ENCODE measurements around the gene KIAA1671. TPM values are rescaled to one million over a fixed set of nuclear protein-coding genes. Genes with fewer than 3 reads are reported as not detected.
"Not testable (repeated sequence)": the region's sequence is repeated elsewhere in the genome, so short reads cannot be mapped to it uniquely, and the experiment has no call there.

The KIAA1671 gene
- total RNA-seq, 1 donor from 2014 or later = 14.5 TPM

DNA sequence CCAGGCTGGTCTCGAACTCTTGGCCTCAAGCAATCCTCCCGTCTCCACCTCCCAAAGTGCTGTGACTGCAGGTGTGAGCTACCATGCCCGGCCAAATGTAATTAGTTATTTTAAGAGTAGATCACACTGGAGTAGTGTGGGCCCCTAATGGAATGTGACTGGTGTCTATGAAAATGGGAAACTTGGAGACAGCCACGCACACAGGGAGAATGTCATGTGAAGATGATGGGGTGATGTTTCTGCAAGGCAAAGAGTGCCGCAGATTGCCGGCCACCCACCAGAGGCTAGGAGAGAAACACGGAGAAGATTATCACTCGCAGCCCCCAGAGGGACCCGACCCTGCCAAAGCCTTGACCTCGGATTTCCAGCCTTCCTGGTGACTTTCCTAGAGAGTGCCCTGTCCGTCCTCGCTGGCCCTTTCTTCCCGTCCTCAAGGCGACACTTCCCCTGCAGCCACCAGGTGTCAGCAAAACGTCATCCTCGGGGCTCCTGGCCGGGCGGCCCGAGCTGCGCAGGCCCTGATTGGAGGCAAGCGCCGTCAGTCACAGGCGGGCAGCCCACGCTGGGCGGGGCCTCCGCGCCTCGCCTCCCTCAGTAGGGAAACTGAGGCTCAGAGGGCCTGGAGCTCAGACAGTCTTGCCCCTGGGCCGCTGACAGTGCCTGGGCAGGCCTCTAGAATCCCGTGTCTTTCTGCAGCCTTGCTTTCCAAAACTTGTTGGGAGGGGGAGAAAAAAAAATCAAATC, 283.2 kb downstream of the KIAA1671 start:
- H3K36me3 Mint-ChIP-seq (ENCODE audit: low read depth) = no peaks in the 10 kb centered on the region
- peaks cover 9% of the 10 kb centered on the region for H3K4me1 Mint-ChIP-seq
- peak; percentile 89 for DNase-seq (ENCODE audit: low read depth, low spot score)
- no peaks in the 10 kb centered on the region for H3K9me3 Mint-ChIP-seq
- peaks cover 28% of the 10 kb centered on the region for H3K27me3 Mint-ChIP-seq (ENCODE audit: low read depth)
- H3K27ac Mint-ChIP-seq (ENCODE audit: unreplicated experiment) = no peak overlapping the region
- H3K4me3 Mint-ChIP-seq = no peak overlapping the region
- TF ChIP-seq CTCF (conservative IDR thresholded peaks at IDR 0.05) = peak; percentile 77

- Mint-ChIP-seq H3K4me1 (peaks cover 9% of the 10 kb centered on the region), H3K27ac (ENCODE audit: unreplicated experiment) (no peak overlapping the region), H3K9me3 (no peaks in the 10 kb centered on the region), H3K4me3 (no peak overlapping the region), H3K27me3 (ENCODE audit: low read depth) (peaks cover 33% of the 10 kb centered on the region), H3K36me3 (ENCODE audit: low read depth) (no peaks in the 10 kb centered on the region)
- DNase-seq (ENCODE audit: low read depth, low spot score) = no peak
- no peak for TF ChIP-seq CTCF (conservative IDR thresholded peaks at IDR 0.05)
These were observed 283.9 kb downstream of the KIAA1671 start for GRCh38 chr22:25236417-25236816.

- peaks cover 31% of the 10 kb centered on the region for H3K27me3 Mint-ChIP-seq (ENCODE audit: low read depth)
- H3K9me3 Mint-ChIP-seq = no peaks in the 10 kb centered on the region
- TF ChIP-seq CTCF (conservative IDR thresholded peaks at IDR 0.05) = no peak
- no peak overlapping the region for H3K27ac Mint-ChIP-seq (ENCODE audit: unreplicated experiment)
- DNase-seq (ENCODE audit: low read depth, low spot score) = no peak
- H3K4me3 Mint-ChIP-seq = no peak overlapping the region
- peaks cover 9% of the 10 kb centered on the region for H3K4me1 Mint-ChIP-seq
- no peaks in the 10 kb centered on the region for H3K36me3 Mint-ChIP-seq (ENCODE audit: low read depth)
These were observed 285.0 kb downstream of the KIAA1671 start for GRCh38 chr22:25237503-25237902.

GRCh38 chr22:25238058-25238457, 285.5 kb downstream of the KIAA1671 start:
- DNase-seq (ENCODE audit: low read depth, low spot score); H3K36me3 Mint-ChIP-seq (ENCODE audit: low read depth); H3K9me3 Mint-ChIP-seq; H3K4me3 Mint-ChIP-seq; H3K4me1 Mint-ChIP-seq; H3K27ac Mint-ChIP-seq (ENCODE audit: unreplicated experiment): not testable (repeated sequence)
- H3K27me3 Mint-ChIP-seq (ENCODE audit: low read depth) = peaks cover 31% of the 10 kb centered on the region

Other genes starting within 250 kb of the KIAA1671 start
- gene PIWIL3, start 178.0 kb upstream of the KIAA1671 start, total RNA-seq = not detected in 2 replicates
- 0.50 and 0.75 TPM in 2 replicates for gene SGSM1, start 146.5 kb upstream of the KIAA1671 start, total RNA-seq
- gene LHFPL7, start 6.0 kb upstream of the KIAA1671 start, total RNA-seq = not detected in 2 replicates
- gene CRYBB3, start 247.1 kb downstream of the KIAA1671 start, total RNA-seq = not detected in 2 replicates

Measured in neural crest cell (in vitro differentiated cells).